ENCODE results near the gene CATSPERZ. TPM values are rescaled to one million over a fixed set of nuclear protein-coding genes. Genes with fewer than 3 reads are reported as not detected.

The CATSPERZ gene
- total RNA-seq, 1 experiment from 2014 or later, result not detected

DNA sequence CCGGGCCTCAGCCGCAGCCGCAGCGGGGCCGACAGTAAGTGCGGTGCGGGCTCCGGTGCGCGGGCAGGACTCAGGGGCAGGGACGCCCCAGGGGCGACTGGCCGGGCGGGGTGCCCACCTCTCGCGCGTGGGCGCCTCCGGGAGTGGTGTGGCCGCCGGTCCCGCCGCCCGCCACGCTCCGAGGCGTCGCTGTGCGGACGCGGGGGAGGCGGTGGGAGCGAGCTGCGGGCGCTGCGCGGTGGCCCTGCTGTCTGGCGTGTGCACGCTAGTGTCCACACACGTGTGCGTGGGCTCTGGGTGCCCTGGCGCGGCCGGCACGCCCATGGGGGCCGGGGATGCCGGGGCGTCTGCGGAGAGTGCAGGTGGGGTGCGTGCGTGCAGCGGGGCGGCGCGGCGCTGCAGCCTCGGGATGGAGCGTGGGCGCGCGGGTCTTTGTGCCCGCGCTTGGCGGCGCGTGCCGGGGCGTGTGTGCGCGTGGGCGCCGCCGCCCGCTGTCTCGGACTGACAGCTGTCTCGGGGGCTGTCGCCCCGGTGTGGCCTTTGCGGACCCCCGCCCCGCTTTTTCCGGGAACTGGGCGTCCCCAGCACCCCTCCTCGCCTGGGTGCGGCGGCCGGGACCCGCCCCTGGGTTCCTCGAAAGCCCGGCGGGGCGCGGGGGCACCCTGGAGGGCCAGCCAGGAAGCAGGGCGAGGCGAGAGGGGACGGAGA, 8.3 kb upstream of the CATSPERZ start:
- Histone ChIP-seq H3K4me3 (no peak overlapping the region), H3K27ac (no peak overlapping the region)
- CTCF ChIA-PET, result no interaction called here

GRCh38 chr11:64292460-64293254, 7.5 kb upstream of the CATSPERZ start:
- no peaks in the 10 kb centered on the region for H3K27me3 ChIP-seq (ENCODE audit: insufficient read depth, low read depth)
- no TSS peak for BruUV-seq (replicated peaks)
- no peak for TF ChIP-seq EZH2 (IDR thresholded peaks at IDR 0.05; ENCODE audit: low read depth)
- TF ChIP-seq, protein P1, sequence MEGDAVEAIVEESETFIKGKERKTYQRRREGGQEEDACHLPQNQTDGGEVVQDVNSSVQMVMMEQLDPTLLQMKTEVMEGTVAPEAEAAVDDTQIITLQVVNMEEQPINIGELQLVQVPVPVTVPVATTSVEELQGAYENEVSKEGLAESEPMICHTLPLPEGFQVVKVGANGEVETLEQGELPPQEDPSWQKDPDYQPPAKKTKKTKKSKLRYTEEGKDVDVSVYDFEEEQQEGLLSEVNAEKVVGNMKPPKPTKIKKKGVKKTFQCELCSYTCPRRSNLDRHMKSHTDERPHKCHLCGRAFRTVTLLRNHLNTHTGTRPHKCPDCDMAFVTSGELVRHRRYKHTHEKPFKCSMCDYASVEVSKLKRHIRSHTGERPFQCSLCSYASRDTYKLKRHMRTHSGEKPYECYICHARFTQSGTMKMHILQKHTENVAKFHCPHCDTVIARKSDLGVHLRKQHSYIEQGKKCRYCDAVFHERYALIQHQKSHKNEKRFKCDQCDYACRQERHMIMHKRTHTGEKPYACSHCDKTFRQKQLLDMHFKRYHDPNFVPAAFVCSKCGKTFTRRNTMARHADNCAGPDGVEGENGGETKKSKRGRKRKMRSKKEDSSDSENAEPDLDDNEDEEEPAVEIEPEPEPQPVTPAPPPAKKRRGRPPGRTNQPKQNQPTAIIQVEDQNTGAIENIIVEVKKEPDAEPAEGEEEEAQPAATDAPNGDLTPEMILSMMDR (conservative IDR thresholded peaks at IDR 0.05), result no peak
- intact Hi-C loops (cut with micrococcal nuclease; ENCODE audit: unreplicated experiment), result no loop called here
- no peaks in the 10 kb centered on the region; the same call in 1 of the 2 replicates for H3F3A ChIP-seq (ENCODE audit: insufficient read depth, low read depth)
- peak in 1 of 2 experiments; percentile 10 for DNase-seq
- H2AFZ ChIP-seq, result no peak overlapping the region
- no peaks in the 10 kb centered on the region for H3K9me3 ChIP-seq (ENCODE audit: insufficient read depth, low read depth)
- ChIA-PET POLR2A (ENCODE audit: unreplicated experiment) (no interaction called here), CTCF (interaction anchor here (0.8 to 1.1 kb wide), 2 partner anchors 16 to 21 kb away, joined by 4 to 5 read pairs; no protein-coding TSS in a partner anchor)
- no peaks in the 10 kb centered on the region for H4K20me1 ChIP-seq (ENCODE audit: insufficient read depth)
- no peaks in the 10 kb centered on the region for H3K4me1 ChIP-seq (replicated peaks; ENCODE audit: insufficient read depth)
- H3K4me2 ChIP-seq, result no peak overlapping the region
- H3K79me2 ChIP-seq (ENCODE audit: low read depth), result no peaks in the 10 kb centered on the region
- no peak overlapping the region for H3K4me3 ChIP-seq
- no peaks in the 10 kb centered on the region for H3K9me2 ChIP-seq (ENCODE audit: insufficient read depth)
- H3K36me3 ChIP-seq (ENCODE audit: low read depth), result no peaks in the 10 kb centered on the region
- H3K27ac ChIP-seq, result no peak overlapping the region

More for the DNA sequence above, 8.3 kb upstream of the CATSPERZ start:
- TF ChIP-seq, protein P1 (conservative IDR thresholded peaks at IDR 0.05), result no peak
- TF ChIP-seq EZH2 (IDR thresholded peaks at IDR 0.05; ENCODE audit: low read depth), result no peak
- BruUV-seq (replicated peaks), result no TSS peak
- no peaks in the 10 kb centered on the region; the same call in 1 of the 2 replicates for H3F3A ChIP-seq (ENCODE audit: insufficient read depth, low read depth)
- H3K9me2 ChIP-seq (ENCODE audit: insufficient read depth), result no peaks in the 10 kb centered on the region
- H3K9me3 ChIP-seq (ENCODE audit: insufficient read depth, low read depth), result no peaks in the 10 kb centered on the region
- peaks cover 2% of the 10 kb centered on the region; the same call in 1 of the 2 replicates for H3K4me1 ChIP-seq (replicated peaks; ENCODE audit: insufficient read depth)
- H3K79me2 ChIP-seq (ENCODE audit: low read depth), result no peaks in the 10 kb centered on the region
- H3K27me3 ChIP-seq (ENCODE audit: insufficient read depth, low read depth), result no peaks in the 10 kb centered on the region
- no peaks in the 10 kb centered on the region for H3K36me3 ChIP-seq (ENCODE audit: low read depth)
- no peaks in the 10 kb centered on the region for H4K20me1 ChIP-seq (ENCODE audit: insufficient read depth)
- POLR2A ChIA-PET (ENCODE audit: unreplicated experiment), result no interaction called here
- no peak overlapping the region for H2AFZ ChIP-seq
- intact Hi-C loops (cut with micrococcal nuclease; ENCODE audit: unreplicated experiment), result no loop called here
- H3K4me2 ChIP-seq, result no peak overlapping the region
- peak in 1 of 2 experiments; percentile 10 for DNase-seq

GRCh38 chr11:64294774-64295173, 5.4 kb upstream of the CATSPERZ start:
- Histone ChIP-seq H3K36me3 (ENCODE audit: low read depth) (no peaks in the 10 kb centered on the region), H3K4me3 (no peak overlapping the region), H2AFZ (no peak overlapping the region), H3K4me1 (replicated peaks; ENCODE audit: insufficient read depth) (no peaks in the 10 kb centered on the region), H4K20me1 (ENCODE audit: insufficient read depth) (no peaks in the 10 kb centered on the region), H3K4me2 (no peak overlapping the region), H3K79me2 (ENCODE audit: low read depth) (no peaks in the 10 kb centered on the region), H3K27ac (no peak overlapping the region), H3K9me3 (ENCODE audit: insufficient read depth, low read depth) (no peaks in the 10 kb centered on the region), H3F3A (ENCODE audit: insufficient read depth, low read depth) (no peaks in the 10 kb centered on the region; the same call in 1 of the 2 replicates), H3K9me2 (ENCODE audit: insufficient read depth) (no peaks in the 10 kb centered on the region), H3K27me3 (ENCODE audit: insufficient read depth, low read depth) (no peaks in the 10 kb centered on the region)
- intact Hi-C loops (cut with micrococcal nuclease; ENCODE audit: unreplicated experiment), result no loop called here
- ChIA-PET CTCF (interaction anchor here (0.6 to 0.7 kb wide), 2 partner anchors 10 to 217 kb away, joined by 3 to 7 read pairs; no protein-coding TSS in a partner anchor), POLR2A (ENCODE audit: unreplicated experiment) (no interaction called here)
- no TSS peak for BruUV-seq (replicated peaks)
- TF ChIP-seq, protein P1 (conservative IDR thresholded peaks at IDR 0.05), result no peak
- no peak for TF ChIP-seq EZH2 (IDR thresholded peaks at IDR 0.05; ENCODE audit: low read depth)
- peak in 1 of 2 experiments; percentile 11 for DNase-seq
